Measurements from ENCODE around the gene ZNF391. TPM values are rescaled to one million over a fixed set of nuclear protein-coding genes. Genes with fewer than 3 reads are reported as not detected.
"Not testable (repeated sequence)": the region's sequence is repeated elsewhere in the genome, so short reads cannot be mapped to it uniquely, and the experiment has no call there.

Gene ZNF391
- total RNA-seq, 1 experiment from 2014 or later, result 1.1 TPM

DNA sequence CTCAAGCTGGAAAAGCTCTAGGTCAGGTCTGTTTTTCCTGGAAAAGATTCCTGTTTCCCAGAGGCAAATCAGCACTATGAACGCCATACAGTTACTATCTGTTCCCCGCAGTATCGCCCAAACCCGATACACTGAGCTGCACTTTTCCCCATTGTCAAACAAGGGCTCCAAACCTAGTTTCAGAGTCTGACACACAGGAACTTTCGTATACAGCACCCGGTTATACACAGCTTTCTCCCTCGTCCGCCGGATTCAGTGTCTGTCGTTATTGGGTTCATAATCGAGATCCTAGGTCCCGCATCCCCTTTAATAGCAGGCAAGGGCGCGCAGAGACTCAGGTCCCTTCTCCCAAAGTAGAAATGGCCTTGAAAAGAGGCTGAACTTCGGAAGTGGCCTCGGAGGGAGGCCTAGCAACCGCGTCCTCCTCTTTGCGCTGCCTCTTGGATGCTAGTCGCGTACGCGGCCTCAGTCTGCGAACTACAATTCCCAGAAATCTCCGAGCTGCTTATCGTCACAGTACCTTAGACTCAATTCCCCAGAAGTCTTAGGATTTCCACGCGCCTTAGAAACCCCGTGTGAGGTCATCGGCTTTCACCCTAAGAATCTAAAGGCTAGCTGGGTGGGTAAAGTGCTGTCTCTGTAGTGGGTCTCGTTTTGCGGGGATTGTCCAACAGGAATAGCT, 34.2 kb downstream of the ZNF391 start:
- no peaks in the 10 kb centered on the region for H3K9me2 ChIP-seq (ENCODE audit: insufficient read depth)
- no peak overlapping the region for H3K4me3 ChIP-seq (replicated peaks in 1 of 2; ENCODE audit: low read depth in 1 of 2, low read length in 2 of 2)
- intact Hi-C loops (cut with micrococcal nuclease), result no loop called here
- BruUV-seq (replicated peaks), result no TSS peak
- H2AFZ ChIP-seq (ENCODE audit: low read depth, low read length, poor library complexity, severe bottlenecking), result no peak overlapping the region
- DNase-seq (ENCODE audit: low read depth, low spot score) (no peak), ATAC-seq (no peak)
- POLR2A ChIA-PET, result no interaction called here
- no peaks in the 10 kb centered on the region for H3K79me2 ChIP-seq (ENCODE audit: insufficient read depth, low read length)
- RAD21 ChIA-PET (ENCODE audit: low non-redundant PET in 1 of 2, low total read pairs in 2 of 2, uncharacterized antibody in 2 of 2, unreplicated experiment in 2 of 2), result no interaction called here
- peaks cover 0 to 5% of the 10 kb centered on the region in 2 experiments; a peak in 1 of 4 replicates for H3K4me1 ChIP-seq (ENCODE audit: control insufficient read depth in 1 of 2, insufficient read depth in 2 of 2, low read length in 2 of 2)
- no peak overlapping the region for H3K9ac ChIP-seq (ENCODE audit: low read length)
- no peaks in the 10 kb centered on the region for H4K20me1 ChIP-seq (ENCODE audit: insufficient read depth)
- TF ChIP-seq POLR2A (IDR thresholded peaks at IDR 0.05; ENCODE audit: borderline replicate concordance, extremely low read depth, insufficient read depth, insufficient read length) (no peak), YY1 (IDR thresholded peaks at IDR 0.05; ENCODE audit: extremely low read depth, insufficient replicate concordance, low read depth, low read length) (no peak), MAX (IDR thresholded peaks at IDR 0.05) (no peak), SIN3A (IDR thresholded peaks at IDR 0.05; ENCODE audit: low read depth) (no peak), EZH2 (IDR thresholded peaks at IDR 0.05) (no peak), FOSL1 (IDR thresholded peaks at IDR 0.05; ENCODE audit: low read depth) (no peak), CBX3 (IDR thresholded peaks at IDR 0.05; ENCODE audit: low read depth) (no peak), SRF (IDR thresholded peaks at IDR 0.05; ENCODE audit: low read depth) (no peak)
- TF ChIP-seq, protein P1, sequence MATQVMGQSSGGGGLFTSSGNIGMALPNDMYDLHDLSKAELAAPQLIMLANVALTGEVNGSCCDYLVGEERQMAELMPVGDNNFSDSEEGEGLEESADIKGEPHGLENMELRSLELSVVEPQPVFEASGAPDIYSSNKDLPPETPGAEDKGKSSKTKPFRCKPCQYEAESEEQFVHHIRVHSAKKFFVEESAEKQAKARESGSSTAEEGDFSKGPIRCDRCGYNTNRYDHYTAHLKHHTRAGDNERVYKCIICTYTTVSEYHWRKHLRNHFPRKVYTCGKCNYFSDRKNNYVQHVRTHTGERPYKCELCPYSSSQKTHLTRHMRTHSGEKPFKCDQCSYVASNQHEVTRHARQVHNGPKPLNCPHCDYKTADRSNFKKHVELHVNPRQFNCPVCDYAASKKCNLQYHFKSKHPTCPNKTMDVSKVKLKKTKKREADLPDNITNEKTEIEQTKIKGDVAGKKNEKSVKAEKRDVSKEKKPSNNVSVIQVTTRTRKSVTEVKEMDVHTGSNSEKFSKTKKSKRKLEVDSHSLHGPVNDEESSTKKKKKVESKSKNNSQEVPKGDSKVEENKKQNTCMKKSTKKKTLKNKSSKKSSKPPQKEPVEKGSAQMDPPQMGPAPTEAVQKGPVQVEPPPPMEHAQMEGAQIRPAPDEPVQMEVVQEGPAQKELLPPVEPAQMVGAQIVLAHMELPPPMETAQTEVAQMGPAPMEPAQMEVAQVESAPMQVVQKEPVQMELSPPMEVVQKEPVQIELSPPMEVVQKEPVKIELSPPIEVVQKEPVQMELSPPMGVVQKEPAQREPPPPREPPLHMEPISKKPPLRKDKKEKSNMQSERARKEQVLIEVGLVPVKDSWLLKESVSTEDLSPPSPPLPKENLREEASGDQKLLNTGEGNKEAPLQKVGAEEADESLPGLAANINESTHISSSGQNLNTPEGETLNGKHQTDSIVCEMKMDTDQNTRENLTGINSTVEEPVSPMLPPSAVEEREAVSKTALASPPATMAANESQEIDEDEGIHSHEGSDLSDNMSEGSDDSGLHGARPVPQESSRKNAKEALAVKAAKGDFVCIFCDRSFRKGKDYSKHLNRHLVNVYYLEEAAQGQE (IDR thresholded peaks at IDR 0.05; ENCODE audit: low read depth), result no peak
- no peaks in the 10 kb centered on the region for H3K36me3 ChIP-seq (ENCODE audit: control insufficient read depth in 1 of 2, insufficient read depth in 2 of 2, low read length in 2 of 2)
- CTCF ChIA-PET, result no interaction called here
- no peak overlapping the region for H3K4me2 ChIP-seq (ENCODE audit: low read length)
- peaks cover 0 to 3% of the 10 kb centered on the region in 2 experiments; a peak in 2 of 4 replicates for H3K9me3 ChIP-seq (ENCODE audit: control insufficient read depth in 1 of 2, insufficient read depth in 1 of 2, low read depth in 1 of 2, low read length in 2 of 2)
- no peak overlapping the region for H3K27ac ChIP-seq (ENCODE audit: low read depth, low read length)
- H3K27me3 ChIP-seq (ENCODE audit: insufficient read depth, low read length), result no peaks in the 10 kb centered on the region

DNA sequence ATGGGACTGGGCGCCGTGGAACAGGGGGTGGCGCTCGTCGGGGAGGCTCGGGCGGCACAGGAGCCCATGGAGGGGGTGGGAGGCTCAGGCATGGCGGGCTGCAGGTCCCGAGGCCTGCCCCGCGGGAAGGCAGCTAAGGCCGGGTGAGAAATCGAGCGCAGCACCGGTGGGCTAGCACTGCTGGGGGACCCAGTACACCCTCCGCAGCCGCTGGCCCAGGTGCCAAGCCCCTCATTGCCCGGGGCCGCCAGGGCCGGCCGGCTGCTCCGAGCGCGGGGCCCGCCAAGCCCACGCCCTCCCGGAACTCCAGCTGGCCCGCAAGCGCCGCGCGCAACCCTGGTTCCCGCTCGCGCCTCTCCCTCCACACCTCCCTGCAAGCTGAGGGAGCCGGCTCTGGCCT, 36.3 kb downstream of the ZNF391 start:
- H3K9ac ChIP-seq (ENCODE audit: low read length); RAD21 ChIA-PET (ENCODE audit: low non-redundant PET in 1 of 2, low total read pairs in 2 of 2, uncharacterized antibody in 2 of 2, unreplicated experiment in 2 of 2); H3K9me3 ChIP-seq (ENCODE audit: control insufficient read depth in 1 of 2, insufficient read depth in 1 of 2, low read depth in 1 of 2, low read length in 2 of 2); H3K4me2 ChIP-seq (ENCODE audit: low read length); H3K27me3 ChIP-seq (ENCODE audit: insufficient read depth, low read length); H3K4me1 ChIP-seq (ENCODE audit: control insufficient read depth in 1 of 2, insufficient read depth in 2 of 2, low read length in 2 of 2); DNase-seq (ENCODE audit: low read depth, low spot score); H2AFZ ChIP-seq (ENCODE audit: low read depth, low read length, poor library complexity, severe bottlenecking); BruUV-seq (replicated peaks); CTCF ChIA-PET; H3K4me3 ChIP-seq (replicated peaks in 1 of 2; ENCODE audit: low read depth in 1 of 2, low read length in 2 of 2); H3K9me2 ChIP-seq (ENCODE audit: insufficient read depth); H4K20me1 ChIP-seq (ENCODE audit: insufficient read depth); POLR2A ChIA-PET; H3K79me2 ChIP-seq (ENCODE audit: insufficient read depth, low read length); H3K36me3 ChIP-seq (ENCODE audit: control insufficient read depth in 1 of 2, insufficient read depth in 2 of 2, low read length in 2 of 2); intact Hi-C loops (cut with micrococcal nuclease); ATAC-seq; H3K27ac ChIP-seq (ENCODE audit: low read depth, low read length): not testable (repeated sequence)
